Left lung (tissue), 10 donors: Measurements from ENCODE around the gene CLDN10. TPM values are rescaled to one million over a fixed set of nuclear protein-coding genes. Genes with fewer than 3 reads are reported as not detected.
"Not testable (repeated sequence)": the region's sequence is repeated elsewhere in the genome, so short reads cannot be mapped to it uniquely, and the experiment has no call there.

ENCODE experiments used
- ATAC-seq: fragments of 200-7000 bp; cut with Tn5 transposase; one replicate; pipeline ENCODE4 v1.9.1; 2020; ENCODE audit warnings: moderate library complexity
- DNase-seq, 4 donors: peaks; one replicate each; pipeline ENCODE4 v3.0.0-alpha.2; 2013 to 2020
- H3K27ac ChIP-seq, 2 donors: fragments of 200-600 bp; sonication (generic) in 1 of 2; one replicate each; pipeline versions ENCODE4 v1.5.0 to v1.8.0; 2020 to 2021
- H3K27me3 ChIP-seq, 2 donors: fragments of 200-600 bp; sonication (generic) in 1 of 2; one replicate each; pipeline versions ENCODE4 v1.5.0 to v1.8.0; 2020 to 2021
- H3K36me3 ChIP-seq, 2 donors: fragments of 200-600 bp; sonication (generic) in 1 of 2; one replicate each; pipeline versions ENCODE4 v1.5.0 to v1.8.0; 2020 to 2021
- H3K4me1 ChIP-seq, 2 donors: fragments of 200-600 bp; one replicate each; pipeline ENCODE4 v1.8.0; 2021
- H3K4me3 ChIP-seq, 2 donors: fragments of 200-600 bp; sonication (generic) in 1 of 2; one replicate each; pipeline versions ENCODE4 v1.5.0 to v1.8.0; 2020 to 2021; ENCODE audit warnings: mild to moderate bottlenecking in 1 of 2
- H3K9me3 ChIP-seq, 2 donors: fragments of 200-600 bp; sonication (generic) in 1 of 2; one replicate each; pipeline versions ENCODE4 v1.5.0 to v1.8.0; 2020 to 2021
- CTCF ChIP-seq, 2 donors: fragments of 200-600 bp; sonication (generic) in 1 of 2; IDR thresholded peaks; one replicate each; pipeline versions ENCODE4 v1.5.0 to v1.8.0; 2021; ENCODE audit warnings: antibody characterized with exemption in 2 of 2
- intact Hi-C, 2 donors: fragments of 100-400 bp; cut with DNase I; formaldehyde crosslinking; loops; one replicate each; pipeline versions ENCODE4 v1.11.2 to v1.14.2; 2022
- polyA plus RNA-seq, 6 donors: library from polyadenylated mRNA; unstranded; fragments of 120-200 nt; gene quantifications; one replicate each; pipeline ENCODE4 v1.2.1, GENCODE V29; 2013; ENCODE audit not compliant: insufficient read length in 6 of 6
- total RNA-seq, 2 donors: library from RNA; stranded (reverse); fragmentation: NEBNext Ultra II Directional; extraction: Animal tissue kit (Norgen Biotek cat#: 25700); gene quantifications; one replicate each; pipeline ENCODE4 v1.2.1, GENCODE V29; 2021
- donor health status: DM: no; HTN: yes; CAD: no.
- donor health status: DM: no; HTN: no; CAD: no.

The CLDN10 gene
- total and polyA plus RNA-seq, 8 donors = 1.3 to 4.7 (median 2.4) TPM

- H3K27ac ChIP-seq = no peak overlapping the region
- H3K4me1 ChIP-seq = no peaks in the 10 kb centered on the region
- no peak for ATAC-seq
- H3K27me3 ChIP-seq = peaks cover 0 to 8% of the 10 kb centered on the region in 2 donors
- TF ChIP-seq CTCF (IDR thresholded peaks at IDR 0.05) = no peak
- no peaks in the 10 kb centered on the region for H3K9me3 ChIP-seq
- intact Hi-C loops = no loop called here
- no peak overlapping the region for H3K4me3 ChIP-seq
- no peaks in the 10 kb centered on the region for H3K36me3 ChIP-seq
- DNase-seq = no peak
These were observed 7.9 kb downstream of the CLDN10 start for GRCh38 chr13:95560387-95560786.

GRCh38 chr13:95564091-95564490 lies 11.6 kb downstream of the CLDN10 start:
- DNase-seq (no peak), ATAC-seq (no peak)
- no peaks in the 10 kb centered on the region for H3K36me3 ChIP-seq
- TF ChIP-seq CTCF (IDR thresholded peaks at IDR 0.05) = no peak
- intact Hi-C loops = no loop called here
- H3K27ac ChIP-seq = peak overlapping the region in 1 of 2 donors; percentile 24
- H3K9me3 ChIP-seq = no peaks in the 10 kb centered on the region
- no peaks in the 10 kb centered on the region for H3K27me3 ChIP-seq
- no peaks in the 10 kb centered on the region for H3K4me1 ChIP-seq
- H3K4me3 ChIP-seq = no peak overlapping the region

DNA sequence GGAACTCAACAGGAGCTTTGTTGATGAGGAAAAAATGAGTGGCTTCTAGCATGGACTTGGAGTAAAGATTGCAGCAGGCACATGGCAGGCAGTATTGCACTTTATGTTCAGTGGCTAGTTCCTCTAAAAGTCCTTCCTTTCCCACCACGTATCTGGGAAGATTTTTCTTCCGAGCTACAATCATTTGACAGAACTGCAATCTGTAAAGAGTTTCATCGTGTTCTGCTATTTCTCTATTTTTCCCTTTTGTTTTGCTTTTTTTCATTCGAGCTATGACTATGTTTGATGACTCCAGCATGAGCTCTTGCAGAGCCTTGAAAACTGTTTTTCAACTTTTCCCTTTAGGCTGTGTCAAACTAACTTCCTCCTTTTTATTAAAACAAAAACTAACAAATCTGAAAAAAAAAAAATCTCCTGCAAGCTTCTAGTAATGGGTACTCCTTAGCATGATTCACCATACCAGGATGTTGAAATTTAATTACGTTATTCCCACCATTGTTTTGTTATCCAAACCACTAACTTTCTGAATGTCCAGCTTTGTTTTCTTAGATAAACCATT lies 12.3 kb downstream of the CLDN10 start:
- DNase-seq (no peak), ATAC-seq (peak; percentile 51)
- H3K27ac ChIP-seq = peak overlapping the region in 1 of 2 donors; percentile 24
- no peaks in the 10 kb centered on the region for H3K36me3 ChIP-seq
- intact Hi-C loops = no loop called here
- H3K9me3 ChIP-seq = no peaks in the 10 kb centered on the region
- no peaks in the 10 kb centered on the region for H3K4me1 ChIP-seq
- H3K4me3 ChIP-seq = no peak overlapping the region
- no peak for TF ChIP-seq CTCF (IDR thresholded peaks at IDR 0.05)
- H3K27me3 ChIP-seq = no peaks in the 10 kb centered on the region

DNA sequence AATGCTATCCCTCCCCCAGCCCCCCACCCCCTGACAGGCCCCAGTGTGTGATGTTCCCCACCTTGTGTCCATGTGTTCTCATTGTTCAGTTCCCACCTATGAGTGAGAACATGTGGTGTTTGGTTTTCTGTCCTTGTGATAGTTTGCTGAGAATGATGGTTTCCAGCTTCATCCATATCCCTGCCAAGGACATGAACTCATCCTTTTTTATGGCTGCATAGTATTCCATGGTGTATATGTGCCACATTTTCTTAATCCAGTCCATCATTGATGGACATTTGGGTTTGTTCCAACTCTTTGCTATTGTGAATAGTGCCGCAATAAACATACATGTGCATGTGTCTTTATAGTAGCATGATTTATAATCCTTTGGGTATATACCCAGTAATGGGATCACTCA lies 13.2 kb downstream of the CLDN10 start:
- H3K36me3 ChIP-seq, intact Hi-C loops, ATAC-seq, DNase-seq, H3K9me3 ChIP-seq, H3K4me3 ChIP-seq, H3K4me1 ChIP-seq, H3K27ac ChIP-seq, H3K27me3 ChIP-seq: not testable (repeated sequence)

GRCh38 chr13:95568131-95568530 lies 15.6 kb downstream of the CLDN10 start:
- DNase-seq = no peak

More at GRCh38 chr13:95568131-95568530, 15.6 kb downstream of the CLDN10 start:
- Histone ChIP-seq H3K9me3 (no peaks in the 10 kb centered on the region), H3K27ac (no peak overlapping the region), H3K27me3 (no peaks in the 10 kb centered on the region), H3K36me3 (no peaks in the 10 kb centered on the region), H3K4me3 (no peak overlapping the region), H3K4me1 (no peaks in the 10 kb centered on the region)
- ATAC-seq = no peak
- TF ChIP-seq CTCF (IDR thresholded peaks at IDR 0.05) = no peak
- intact Hi-C loops = no loop called here
